Fibroblast of the aortic adventitia (primary cell): ENCODE measurements around the gene CRYBB2. TPM values are rescaled to one million over a fixed set of nuclear protein-coding genes. Genes with fewer than 3 reads are reported as not detected.
"Not testable (repeated sequence)": the region's sequence is repeated elsewhere in the genome, so short reads cannot be mapped to it uniquely, and the experiment has no call there.

Experiments
- DNase-seq: peaks from one replicate; pipeline ENCODE4 v3.0.0-alpha.2; 2010; ENCODE audit warnings: low read depth
- H3K4me3 ChIP-seq: 2 replicates; pipeline ENCODE4 v1.5.1; 2011; ENCODE audit warnings: low read depth, mild to moderate bottlenecking, control low read depth, low read length, moderate library complexity
- total RNA-seq: library from RNA; depleted of rRNA; stranded (reverse); fragments of >200 nt; gene quantifications from 2 replicates; pipeline ENCODE4 v1.2.3, GENCODE V29; 2012; ENCODE audit warnings: low replicate concordance
- TF ChIP-seq, protein P1 (sequence below): IDR thresholded peaks from 2 replicates; pipeline ENCODE4 v1.5.1; 2011; ENCODE audit warnings: mild to moderate bottlenecking, low read length, control low read depth, inconsistent platforms; ENCODE audit not compliant: insufficient read depth

CRYBB2 gene
- total RNA-seq, 1 donor: not detected

DNA sequence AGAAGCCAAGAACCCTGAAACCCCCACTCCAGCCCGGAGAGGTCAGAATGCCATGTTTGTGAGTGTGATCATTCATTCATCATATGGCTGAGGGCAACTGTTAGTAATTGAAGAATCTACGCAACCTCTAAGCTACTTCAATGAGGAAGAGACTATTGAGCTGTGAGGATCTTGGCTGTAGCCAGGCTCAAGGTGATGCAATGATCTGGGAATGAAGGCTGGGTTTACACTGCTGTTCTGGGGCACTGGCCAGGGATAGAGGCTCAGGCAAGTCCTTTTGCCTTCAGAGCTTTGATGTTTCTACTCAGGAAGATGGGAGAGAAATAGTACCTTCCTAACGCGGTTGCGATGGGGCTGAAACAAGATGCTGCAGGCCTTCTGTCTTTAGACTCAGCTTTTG is 12.9 kb downstream of the CRYBB2 start:
- TF ChIP-seq, protein P1, sequence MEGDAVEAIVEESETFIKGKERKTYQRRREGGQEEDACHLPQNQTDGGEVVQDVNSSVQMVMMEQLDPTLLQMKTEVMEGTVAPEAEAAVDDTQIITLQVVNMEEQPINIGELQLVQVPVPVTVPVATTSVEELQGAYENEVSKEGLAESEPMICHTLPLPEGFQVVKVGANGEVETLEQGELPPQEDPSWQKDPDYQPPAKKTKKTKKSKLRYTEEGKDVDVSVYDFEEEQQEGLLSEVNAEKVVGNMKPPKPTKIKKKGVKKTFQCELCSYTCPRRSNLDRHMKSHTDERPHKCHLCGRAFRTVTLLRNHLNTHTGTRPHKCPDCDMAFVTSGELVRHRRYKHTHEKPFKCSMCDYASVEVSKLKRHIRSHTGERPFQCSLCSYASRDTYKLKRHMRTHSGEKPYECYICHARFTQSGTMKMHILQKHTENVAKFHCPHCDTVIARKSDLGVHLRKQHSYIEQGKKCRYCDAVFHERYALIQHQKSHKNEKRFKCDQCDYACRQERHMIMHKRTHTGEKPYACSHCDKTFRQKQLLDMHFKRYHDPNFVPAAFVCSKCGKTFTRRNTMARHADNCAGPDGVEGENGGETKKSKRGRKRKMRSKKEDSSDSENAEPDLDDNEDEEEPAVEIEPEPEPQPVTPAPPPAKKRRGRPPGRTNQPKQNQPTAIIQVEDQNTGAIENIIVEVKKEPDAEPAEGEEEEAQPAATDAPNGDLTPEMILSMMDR: no peak
- no peak overlapping the region for H3K4me3 ChIP-seq
- peak; percentile 44 for DNase-seq

DNA sequence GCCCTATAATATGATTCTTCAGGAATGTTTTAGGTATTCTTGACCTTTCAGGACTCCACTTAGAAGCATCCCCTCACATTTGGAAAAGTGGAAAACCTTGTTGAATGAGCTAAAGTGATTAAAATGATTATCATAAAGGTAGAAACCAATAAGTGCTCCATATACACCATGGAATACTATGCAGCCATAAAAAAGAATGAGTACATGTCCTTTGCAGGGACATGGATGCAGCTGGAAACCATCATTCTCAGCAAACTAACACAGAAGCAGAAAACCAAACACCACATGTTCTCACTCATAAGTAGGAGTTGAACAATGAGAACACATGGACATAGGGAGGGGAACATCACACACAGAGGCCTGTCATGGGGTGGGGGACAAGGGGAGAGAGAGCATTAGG is 14.3 kb downstream of the CRYBB2 start:
- not testable (repeated sequence) for H3K4me3 ChIP-seq, DNase-seq

- TF ChIP-seq, protein P1: peak; percentile 50
- DNase-seq: peak; percentile 64
- no peak overlapping the region for H3K4me3 ChIP-seq
Measured at GRCh38 chr22:25235547-25236290, 16.3 kb downstream of the CRYBB2 start.

DNA sequence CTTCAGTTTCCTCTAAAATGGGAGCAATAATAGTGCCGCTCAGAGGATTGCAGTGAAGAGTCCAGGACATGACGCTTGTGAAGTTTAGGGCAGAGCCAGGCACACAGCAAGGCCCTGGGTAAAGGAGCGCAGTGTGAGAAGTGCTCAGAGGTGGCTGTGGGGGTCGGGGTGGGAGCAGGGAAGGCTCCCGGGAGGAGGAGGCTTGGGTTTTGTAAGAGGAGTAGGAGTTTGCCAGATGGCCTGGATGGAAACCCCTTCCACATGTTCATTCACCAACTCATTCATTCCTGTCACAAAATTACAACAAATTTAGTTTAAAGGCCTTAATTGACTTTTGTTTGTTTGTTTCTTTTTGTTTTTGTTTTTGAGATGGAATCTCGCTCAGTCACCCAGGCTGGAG is 17.0 kb downstream of the CRYBB2 start:
- no peak for DNase-seq
- TF ChIP-seq, protein P1: no peak
- no peak overlapping the region for H3K4me3 ChIP-seq

DNA sequence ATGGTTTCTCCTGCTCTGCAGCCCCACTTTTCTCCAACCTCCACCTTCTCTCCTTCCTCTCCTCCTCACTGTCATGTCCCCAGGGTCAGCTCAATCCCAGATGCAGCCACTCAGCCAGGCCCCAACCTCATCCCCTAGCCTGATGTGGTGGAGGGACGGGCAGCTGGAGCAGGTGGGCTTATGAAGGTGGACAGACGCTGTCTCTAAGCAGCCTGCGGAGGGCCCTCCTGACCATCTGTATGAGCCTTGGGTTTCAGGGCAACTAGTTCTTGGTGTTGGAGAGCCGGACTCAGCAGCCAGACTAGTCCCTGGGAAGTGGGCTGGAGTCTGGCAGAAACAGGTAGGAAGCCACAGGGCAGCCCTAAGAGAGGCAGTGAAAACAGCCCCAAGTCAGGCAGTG is 18.1 kb downstream of the CRYBB2 start:
- no peak for DNase-seq
- H3K4me3 ChIP-seq: no peak overlapping the region

GRCh38 chr22:25238058-25238457 is 18.6 kb downstream of the CRYBB2 start:
- not testable (repeated sequence) for H3K4me3 ChIP-seq, DNase-seq

More for the DNA sequence above, 18.1 kb downstream of the CRYBB2 start:
- TF ChIP-seq, protein P1: no peak

DNA sequence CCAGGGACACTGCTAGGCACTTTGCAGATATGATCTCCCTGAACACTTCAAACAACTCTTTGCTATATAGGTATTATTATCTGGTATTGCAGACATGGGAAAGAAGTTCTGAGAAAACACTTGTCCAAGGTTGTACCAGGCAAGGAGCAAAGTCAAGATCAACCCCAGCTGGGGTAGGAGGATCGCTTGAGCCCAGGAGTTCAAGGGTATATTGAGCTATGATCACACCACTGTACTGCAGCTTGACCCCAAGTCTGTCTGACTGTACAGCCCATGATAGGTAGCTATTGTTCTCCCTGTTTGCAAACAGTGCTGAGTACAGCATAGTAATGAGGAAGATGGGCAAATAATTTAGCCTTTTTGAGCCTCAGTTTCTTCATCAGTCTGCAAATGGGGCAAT is 35.7 kb downstream of the CRYBB2 start:
- DNase-seq, H3K4me3 ChIP-seq: not testable (repeated sequence)

DNA sequence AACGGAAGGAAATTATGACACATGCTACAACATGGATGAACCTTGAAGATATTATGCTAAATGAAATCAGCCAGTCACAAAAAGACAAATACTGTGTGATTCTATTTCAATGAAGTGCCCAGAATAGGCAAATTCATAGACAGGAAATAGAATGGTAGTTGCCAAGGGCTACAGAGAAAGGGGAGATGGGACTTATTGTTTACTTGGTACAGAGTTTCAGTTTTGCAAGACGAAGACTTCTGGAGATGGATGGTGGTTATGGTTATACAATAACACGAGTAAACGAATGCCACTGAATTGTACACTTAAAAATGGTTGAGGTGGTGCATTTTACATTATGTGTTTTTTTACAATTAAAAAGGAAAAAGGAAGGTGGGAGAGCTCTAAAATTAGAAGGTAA is 48.1 kb downstream of the CRYBB2 start:
- not testable (repeated sequence) for H3K4me3 ChIP-seq, DNase-seq

- H3K4me3 ChIP-seq, DNase-seq: not testable (repeated sequence)
Measured at GRCh38 chr22:25268902-25269301, 49.5 kb downstream of the CRYBB2 start.

DNA sequence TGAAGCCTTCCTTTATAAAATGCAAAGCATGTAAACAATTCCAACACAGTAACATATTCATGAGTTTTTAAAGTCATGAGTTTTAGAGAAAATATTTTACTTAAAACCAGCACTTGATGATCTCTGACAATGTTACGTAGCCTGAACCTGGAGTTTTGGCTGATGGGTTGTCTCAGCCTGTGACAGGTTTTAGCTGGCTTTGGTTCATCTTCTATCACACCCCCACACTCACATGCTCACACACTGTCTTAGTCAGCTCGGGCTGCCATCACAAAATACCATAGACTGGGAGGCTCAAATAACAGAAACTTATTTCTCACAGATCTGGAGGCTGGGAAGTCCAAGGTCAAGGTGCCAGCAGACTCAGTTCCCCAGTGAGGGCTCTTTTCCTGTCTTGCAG is 50.6 kb downstream of the CRYBB2 start:
- DNase-seq, H3K4me3 ChIP-seq: not testable (repeated sequence)

DNA sequence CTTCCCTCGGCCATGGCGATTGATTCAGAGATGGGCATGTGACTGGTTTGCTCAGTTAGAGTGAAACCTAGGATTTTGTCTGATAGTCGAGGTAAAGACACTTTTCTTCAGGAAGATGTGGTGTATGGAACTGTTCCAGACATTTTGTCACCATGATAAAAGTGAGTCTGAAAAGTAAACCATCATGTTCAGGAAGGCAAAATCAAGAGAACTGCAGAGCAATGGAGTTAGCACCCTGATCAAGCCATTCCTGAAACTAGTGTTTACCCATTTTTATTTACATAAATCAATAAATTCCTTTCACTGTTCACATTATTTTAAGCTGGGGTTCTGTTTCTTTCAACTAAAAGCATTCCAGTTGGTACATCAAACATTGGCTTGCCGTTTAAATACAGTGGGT is 53.8 kb downstream of the CRYBB2 start:
- DNase-seq, H3K4me3 ChIP-seq: not testable (repeated sequence)

- not testable (repeated sequence) for DNase-seq, H3K4me3 ChIP-seq
Measured at GRCh38 chr22:25273928-25274327, 54.5 kb downstream of the CRYBB2 start.

DNA sequence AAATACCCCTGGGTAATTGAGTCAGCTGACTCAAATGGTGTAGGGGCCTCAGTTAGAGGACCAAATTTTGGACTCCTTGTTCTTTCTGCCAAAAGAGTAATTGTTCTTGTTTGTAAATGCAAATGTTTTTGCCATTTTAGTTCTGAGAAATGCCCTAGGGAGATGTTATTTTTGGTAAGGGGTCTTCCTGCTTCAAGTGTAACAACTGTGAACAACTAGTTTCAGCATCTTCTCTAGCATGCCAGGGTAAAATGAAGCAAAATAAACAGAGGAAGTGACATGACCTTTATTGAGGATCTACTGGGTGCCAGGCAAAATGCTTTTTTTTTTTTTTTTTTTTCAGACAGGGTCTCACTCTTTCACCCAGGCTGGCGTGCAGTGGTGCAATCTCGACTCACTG is 60.7 kb downstream of the CRYBB2 start:
- DNase-seq, H3K4me3 ChIP-seq: not testable (repeated sequence)
